HepG2 (cell line): Measurements from ENCODE around the gene RUFY2. TPM values are rescaled to one million over a fixed set of nuclear protein-coding genes. Genes with fewer than 3 reads are reported as not detected.
A peak's percentile ranks its signal among the peaks of the same experiment; 100 is the strongest.

Source experiments
- ATF6 ChIP-seq: sonication (generic); formaldehyde crosslinking; conservative IDR thresholded peaks from 2 replicates; pipeline ENCODE4 v1.4.0; 2020; ENCODE audit warnings: missing genetic modification reagents
- CEBPZ ChIP-seq: IDR thresholded peaks from 2 replicates; pipeline ENCODE4 v1.6.1; 2012; ENCODE audit warnings: low read length, improper control_type of control experiment
- HDAC1 ChIP-seq: sonication (generic); formaldehyde crosslinking; IDR thresholded peaks from 2 replicates; pipeline ENCODE4 v1.5.1; 2020; ENCODE audit warnings: mild to moderate bottlenecking, missing genetic modification reagents
- KDM5B ChIP-seq: sonication (generic); formaldehyde crosslinking; IDR thresholded peaks from 2 replicates; pipeline ENCODE4 v1.4.0; 2020; ENCODE audit warnings: missing genetic modification reagents, mild to moderate bottlenecking, borderline replicate concordance
- NFE2 ChIP-seq: sonication (generic); formaldehyde crosslinking; IDR thresholded peaks from 2 replicates; pipeline ENCODE4 v1.4.0; 2020; ENCODE audit warnings: missing genetic modification reagents
- RXRA ChIP-seq: sonication (generic); formaldehyde crosslinking; IDR thresholded peaks from 2 replicates; pipeline ENCODE4 v1.5.1; 2020; ENCODE audit warnings: missing genetic modification reagents
- SIN3A ChIP-seq: IDR thresholded peaks from 2 replicates; pipeline ENCODE4 v1.6.1; 2011; ENCODE audit warnings: low read depth, mild to moderate bottlenecking, control low read depth, low read length, borderline replicate concordance
- TRIM22 ChIP-seq: fragments of 450-650 bp; IDR thresholded peaks from 2 replicates; pipeline ENCODE4 v1.6.1; 2017
- ZFAT ChIP-seq: sonication (generic); formaldehyde crosslinking; conservative IDR thresholded peaks from 2 replicates; pipeline ENCODE4 v1.8.1; 2023; ENCODE audit warnings: missing genetic modification reagents, inconsistent platforms
- ZNF337 ChIP-seq: sonication (generic); formaldehyde crosslinking; IDR thresholded peaks from 2 replicates; pipeline ENCODE4 v1.5.1; 2020; ENCODE audit warnings: missing genetic modification reagents, low read depth, mild to moderate bottlenecking, borderline replicate concordance
- ZNF710 ChIP-seq: sonication (generic); formaldehyde crosslinking; IDR thresholded peaks from 2 replicates; pipeline ENCODE4 v1.5.0; 2020; ENCODE audit warnings: mild to moderate bottlenecking, missing genetic modification reagents, borderline replicate concordance
- ZSCAN29 ChIP-seq: sonication (generic); formaldehyde crosslinking; conservative IDR thresholded peaks from 2 replicates; pipeline ENCODE4 v1.4.0; 2020; ENCODE audit warnings: mild to moderate bottlenecking, missing genetic modification reagents
- ZSCAN31 ChIP-seq: sonication (generic); formaldehyde crosslinking; IDR thresholded peaks from 2 replicates; pipeline ENCODE4 v1.5.0; 2020; ENCODE audit warnings: low read depth, mild to moderate bottlenecking, missing genetic modification reagents
- polyA plus RNA-seq, 8 experiments: library from polyadenylated mRNA; depleted of rRNA in 3 of 8; stranded (reverse) in 7 of 8; unstranded in 1 of 8; fragments of >200 nt; fragmentation: Illumina TruSeq in 4 of 8; extraction: Trizol in 4 of 8; gene quantifications; 2 replicates each; pipeline versions ENCODE4 v1.2.1 to v1.2.3, GENCODE V29; 2011 to 2016; ENCODE audit warnings: low read depth in 4 of 8, missing spikeins in 1 of 8, mixed read lengths in 1 of 8; ENCODE audit not compliant: insufficient read depth in 1 of 8
- total RNA-seq, 5 experiments: library from RNA; depleted of rRNA; stranded (reverse); fragments of >200 nt; fragmentation: Illumina TruSeq; extraction: Trizol; gene quantifications; 2 replicates each; pipeline ENCODE4 v1.2.3, GENCODE V29; 2016; ENCODE audit warnings: low read depth in 1 of 5

RUFY2 gene
- total and polyA plus RNA-seq, 2 of the 13 experiments (the other 11 are each of a cell fraction or from before 2014, with no cell fraction given) = 10.1 to 16.1 TPM

- 0 out of 2 replicates have a peak, but pooled peaks have one; percentile 13 for TF ChIP-seq ZNF710 (CRISPR knock-in tag)
- TF ChIP-seq SIN3A = peak; percentile 80
- TF ChIP-seq ZSCAN29 (CRISPR knock-in tag) = 0 out of 2 replicates have a peak, but pooled peaks have one; percentile 34
- TF ChIP-seq NFE2 (CRISPR knock-in tag) = no peak
- no peak for TF ChIP-seq ZFAT (CRISPR knock-in tag)
- TF ChIP-seq ATF6 = peak; percentile 73; the same call in 1 of the 2 replicates
- no peak for TF ChIP-seq CEBPZ
- peak; percentile 98 for TF ChIP-seq ZSCAN31 (CRISPR knock-in tag)
- TF ChIP-seq RXRA (CRISPR knock-in tag) = peak; percentile 82
- peak; percentile 93 for TF ChIP-seq KDM5B (CRISPR knock-in tag)
- no peak for TF ChIP-seq TRIM22
- peak; percentile 83 for TF ChIP-seq HDAC1 (CRISPR knock-in tag)
- TF ChIP-seq ZNF337 = peak; percentile 78; the same call in 1 of the 2 replicates
These were observed 75.4 kb downstream of the RUFY2 start, which contains the start of gene HNRNPH3 (continued) for GRCh38 chr10:68331455-68332258.
